ENCODE measurements around the gene XYLT1. TPM values are rescaled to one million over a fixed set of nuclear protein-coding genes. Genes with fewer than 3 reads are reported as not detected.
"Not testable (repeated sequence)": the region's sequence is repeated elsewhere in the genome, so short reads cannot be mapped to it uniquely, and the experiment has no call there.

XYLT1 gene
- total RNA-seq, 1 donor from 2014 or later: under 0.01 TPM

GRCh38 chr16:17308186-17308585 lies 162.6 kb downstream of the XYLT1 start:
- no peak for FAIRE-seq
- DNase-seq (ENCODE audit: low read depth): no peak
- TF ChIP-seq CTCF (IDR thresholded peaks at IDR 0.05; ENCODE audit: insufficient read depth, low read length, severe bottlenecking): no peak
- Histone ChIP-seq H3K36me3 (ENCODE audit: control insufficient read depth, insufficient read depth, low read length) (no peaks in the 10 kb centered on the region), H3K27me3 (ENCODE audit: control insufficient read depth, insufficient read depth, low read length) (no peaks in the 10 kb centered on the region), H3K4me3 (ENCODE audit: low read depth, low read length) (no peak overlapping the region)

GRCh38 chr16:17307504-17307903 lies 163.3 kb downstream of the XYLT1 start:
- DNase-seq (ENCODE audit: low read depth) (no peak), FAIRE-seq (no peak)
- Histone ChIP-seq H3K36me3 (ENCODE audit: control insufficient read depth, insufficient read depth, low read length) (no peaks in the 10 kb centered on the region), H3K4me3 (ENCODE audit: low read depth, low read length) (no peak overlapping the region), H3K27me3 (ENCODE audit: control insufficient read depth, insufficient read depth, low read length) (no peaks in the 10 kb centered on the region)
- TF ChIP-seq CTCF (IDR thresholded peaks at IDR 0.05; ENCODE audit: insufficient read depth, low read length, severe bottlenecking): no peak

GRCh38 chr16:17306745-17307144 lies 164.0 kb downstream of the XYLT1 start:
- FAIRE-seq: no peak

GRCh38 chr16:17306211-17306610 lies 164.5 kb downstream of the XYLT1 start:
- not testable (repeated sequence) for H3K27me3 ChIP-seq (ENCODE audit: control insufficient read depth, insufficient read depth, low read length); H3K36me3 ChIP-seq (ENCODE audit: control insufficient read depth, insufficient read depth, low read length); FAIRE-seq; DNase-seq (ENCODE audit: low read depth); H3K4me3 ChIP-seq (ENCODE audit: low read depth, low read length)

More at GRCh38 chr16:17306745-17307144, 164.0 kb downstream of the XYLT1 start:
- DNase-seq (ENCODE audit: low read depth): no peak
- H3K36me3 ChIP-seq (ENCODE audit: control insufficient read depth, insufficient read depth, low read length): no peaks in the 10 kb centered on the region
- no peak for TF ChIP-seq CTCF (IDR thresholded peaks at IDR 0.05; ENCODE audit: insufficient read depth, low read length, severe bottlenecking)
- H3K27me3 ChIP-seq (ENCODE audit: control insufficient read depth, insufficient read depth, low read length): no peaks in the 10 kb centered on the region
- no peak overlapping the region for H3K4me3 ChIP-seq (ENCODE audit: low read depth, low read length)

- no peaks in the 10 kb centered on the region for H3K36me3 ChIP-seq (ENCODE audit: control insufficient read depth, insufficient read depth, low read length)
- TF ChIP-seq CTCF (IDR thresholded peaks at IDR 0.05; ENCODE audit: insufficient read depth, low read length, severe bottlenecking): no peak
- H3K4me3 ChIP-seq (ENCODE audit: low read depth, low read length): no peak overlapping the region
- H3K27me3 ChIP-seq (ENCODE audit: control insufficient read depth, insufficient read depth, low read length): no peaks in the 10 kb centered on the region
- DNase-seq (ENCODE audit: low read depth) (no peak), FAIRE-seq (no peak)
Observed at GRCh38 chr16:17305694-17306093, 165.1 kb downstream of the XYLT1 start.

- DNase-seq (ENCODE audit: low read depth): peak; percentile 52
- no peak for TF ChIP-seq CTCF (IDR thresholded peaks at IDR 0.05; ENCODE audit: insufficient read depth, low read length, severe bottlenecking)
- no peak for FAIRE-seq
- Histone ChIP-seq H3K36me3 (ENCODE audit: control insufficient read depth, insufficient read depth, low read length) (no peaks in the 10 kb centered on the region), H3K27me3 (ENCODE audit: control insufficient read depth, insufficient read depth, low read length) (no peaks in the 10 kb centered on the region), H3K4me3 (ENCODE audit: low read depth, low read length) (no peak overlapping the region)
Observed at GRCh38 chr16:17304491-17305119, 166.2 kb downstream of the XYLT1 start.

All from bronchial epithelial cell (primary cell).